Peyer's patch (tissue), 4 donors: ENCODE data around the gene ELP4.

Experiments
- CTCF ChIP-seq, 6 experiments: fragments of 450-650 bp in 4 of 6; fragments of 200-600 bp in 2 of 6; sonication (generic) in 1 of 6; IDR thresholded peaks; one replicate each; pipeline ENCODE4 v1.5.1; 2017 to 2019; ENCODE audit warnings: antibody characterized with exemption in 6 of 6, mild to moderate bottlenecking in 3 of 6, moderate library complexity in 1 of 6
- POLR2A ChIP-seq, 2 donors: fragments of 450-650 bp; IDR thresholded peaks; one replicate each; pipeline ENCODE4 v1.5.1; 2017; ENCODE audit warnings: antibody characterized with exemption in 2 of 2, mild to moderate bottlenecking in 2 of 2, moderate library complexity in 2 of 2

GRCh38 chr11:31652528-31652927, 143.0 kb downstream of the ELP4 start:
- no peak for TF ChIP-seq CTCF (IDR thresholded peaks at IDR 0.05)
- TF ChIP-seq POLR2A (IDR thresholded peaks at IDR 0.05): no peak
